GM12878 (cell line): ENCODE data around the gene ABCC9. TPM values are rescaled to one million over a fixed set of nuclear protein-coding genes. Genes with fewer than 3 reads are reported as not detected.

ENCODE experiments used
- ATAC-seq: fragments of 200-7000 bp; cut with Tn5 transposase; 3 replicates; pipeline ENCODE4 v1.9.1; 2020; ENCODE audit warnings: mild to moderate bottlenecking, moderate library complexity
- BruUV-seq: library from RNA; stranded (reverse); fragments of 400-500 nt; replicated peaks from 2 replicates; lab custom pipeline; 2021; lab: Mats Ljungman, UMichigan
- CTCF ChIA-PET: fragments of 300-600 bp; sonication (Branson Sonifier 250); formaldehyde crosslinking; extraction: SDS; loops from one replicate; lab custom pipeline; 2021; ENCODE audit warnings: inconsistent platforms; lab: Yijun Ruan, JAX
- POLR2A ChIA-PET: fragments of 350-600 bp; formaldehyde crosslinking; extraction: SDS; loops from one replicate; lab custom pipeline; 2021; ENCODE audit warnings: inconsistent platforms; lab: Charles Lee
- RAD21 ChIA-PET: fragments of 300-600 bp; sonication (Branson Sonifier 250); formaldehyde crosslinking; loops from one replicate; lab custom pipeline; 2023; ENCODE audit warnings: antibody characterized with exemption; ENCODE audit not compliant: unreplicated experiment; lab: Charles Lee
- SMC1A ChIA-PET: fragments of 300-600 bp; sonication (Branson Sonifier 250); formaldehyde crosslinking; loops from one replicate; lab custom pipeline; 2023; ENCODE audit not compliant: unreplicated experiment, uncharacterized antibody; lab: Charles Lee
- DNase-seq: peaks from one replicate; pipeline ENCODE4 v3.0.0-alpha.2; 2011; ENCODE audit warnings: low read depth, low spot score
- FAIRE-seq: peaks from 3 replicates; lab custom pipeline; 2011; peaks lifted over from hg19 to GRCh38; lab: Jason Lieb, UNC
- H2AFZ ChIP-seq: 2 replicates; pipeline ENCODE4 v1.6.0; 2011; ENCODE audit warnings: low read depth, low read length, control low read depth; ENCODE audit not compliant: control insufficient read depth
- H3K27ac ChIP-seq: 2 replicates; pipeline ENCODE4 v1.5.1; 2011; ENCODE audit warnings: control low read depth; ENCODE audit not compliant: control insufficient read depth, insufficient read depth
- H3K27me3 ChIP-seq, 2 experiments: replicated peaks in 1 of 2; 2 replicates each; pipeline versions ENCODE4 v1.6.0 to v1.6.1; 2011; ENCODE audit warnings: low read length in 1 of 2; ENCODE audit not compliant: control insufficient read depth in 2 of 2, insufficient read depth in 2 of 2
- H3K36me3 ChIP-seq, 2 experiments: 2 replicates each; pipeline ENCODE4 v1.5.1; 2011; ENCODE audit warnings: low read length in 1 of 2; ENCODE audit not compliant: control insufficient read depth in 2 of 2, insufficient read depth in 2 of 2
- H3K4me1 ChIP-seq: 2 replicates; pipeline ENCODE4 v1.6.1; 2011; ENCODE audit warnings: mild to moderate bottlenecking, low read length, moderate library complexity, mixed read lengths; ENCODE audit not compliant: control insufficient read depth, insufficient read depth
- H3K4me2 ChIP-seq: 2 replicates; pipeline ENCODE4 v1.6.0; 2011; ENCODE audit warnings: control low read depth; ENCODE audit not compliant: control insufficient read depth, insufficient read depth
- H3K4me3 ChIP-seq: fragments of 200-600 bp; sonication (generic); 2 replicates; pipeline ENCODE4 v1.5.1; 2016
- H3K79me2 ChIP-seq: 2 replicates; pipeline ENCODE4 v1.6.0; 2011; ENCODE audit warnings: low read length; ENCODE audit not compliant: control insufficient read depth, insufficient read depth
- H3K9ac ChIP-seq: 2 replicates; pipeline ENCODE4 v1.8.0; 2011; ENCODE audit warnings: low read length, control low read depth, mixed read lengths; ENCODE audit not compliant: control insufficient read depth, insufficient read depth
- H3K9me3 ChIP-seq: replicated peaks from 3 replicates; pipeline ENCODE4 v1.5.1; 2011; ENCODE audit warnings: mild to moderate bottlenecking, low read length; ENCODE audit not compliant: control insufficient read depth, insufficient read depth
- H4K20me1 ChIP-seq: 2 replicates; pipeline ENCODE4 v1.6.0; 2011; ENCODE audit not compliant: control insufficient read depth, insufficient read depth
- CEBPZ ChIP-seq: fragments of 150-350 bp; IDR thresholded peaks from 2 replicates; pipeline ENCODE4 v1.6.1; 2016; ENCODE audit warnings: low read depth, low read length
- ETV6 ChIP-seq, 2 experiments: fragments of 450-650 bp in 1 of 2; IDR thresholded peaks in 1 of 2; conservative IDR thresholded peaks in 1 of 2; 2 replicates each; pipeline ENCODE4 v1.6.1; 2014; ENCODE audit warnings: antibody characterized with exemption in 1 of 2, borderline replicate concordance in 1 of 2, low read depth in 1 of 2, mild to moderate bottlenecking in 1 of 2, moderate library complexity in 1 of 2
- HDAC2 ChIP-seq: fragments of 200-600 bp; sonication (generic); IDR thresholded peaks from 2 replicates; pipeline ENCODE4 v1.6.1; 2017
- NFYA ChIP-seq: IDR thresholded peaks from 2 replicates; pipeline ENCODE4 v1.6.1; 2011; ENCODE audit warnings: low read depth, mild to moderate bottlenecking, low read length, improper control_type of control experiment, borderline replicate concordance
- NR2C2 ChIP-seq: IDR thresholded peaks from 2 replicates; pipeline ENCODE4 v1.6.1; 2011; ENCODE audit warnings: borderline replicate concordance, low read depth; ENCODE audit not compliant: control insufficient read depth, insufficient read length
- PKNOX1 ChIP-seq: fragments of 450-650 bp; IDR thresholded peaks from 2 replicates; pipeline ENCODE4 v1.6.1; 2016; ENCODE audit warnings: mild to moderate bottlenecking
- RELA ChIP-seq: fragments of 450-650 bp; IDR thresholded peaks from 2 replicates; pipeline ENCODE4 v1.8.0; 2014; ENCODE audit warnings: borderline replicate concordance; ENCODE audit not compliant: partially characterized antibody
- SKIL ChIP-seq: fragments of 450-650 bp; IDR thresholded peaks from 2 replicates; pipeline ENCODE4 v1.6.1; 2017; ENCODE audit warnings: mild to moderate bottlenecking, low read depth, inconsistent platforms; ENCODE audit not compliant: poor library complexity, severe bottlenecking
- STAT3 ChIP-seq: IDR thresholded peaks from 2 replicates; pipeline ENCODE4 v1.6.1; 2011; ENCODE audit warnings: low read depth, low read length, improper control_type of control experiment
- TAF1 ChIP-seq: IDR thresholded peaks from 2 replicates; pipeline ENCODE4 v1.6.1; 2011; ENCODE audit warnings: mild to moderate bottlenecking, low read depth, low read length, borderline replicate concordance
- ZBED1 ChIP-seq: IDR thresholded peaks from 2 replicates; pipeline ENCODE4 v1.6.1; 2016; ENCODE audit warnings: borderline replicate concordance
- WGBS: methylation state at CpG from one replicate; pipeline ENCODE4 v1.1.6; 2016; ENCODE audit warnings: low lambda C conversion rate; ENCODE audit not compliant: insufficient replicate concordance, insufficient coverage; ENCODE audit errors: missing lambda C conversion rate; 5-methylcytosine and 5-hydroxymethylcytosine counted together
- in situ Hi-C: fragments of 300-500 bp; cut with MboI; formaldehyde crosslinking; loops from 9 replicates; pipeline ENCODE4 v1.14.3; 2018; ENCODE audit warnings: mixed read lengths
- intact Hi-C: fragments of 100-400 bp; cut with micrococcal nuclease; formaldehyde crosslinking; loops from one replicate; pipeline ENCODE4 v1.14.2; 2022; ENCODE audit not compliant: unreplicated experiment
- polyA plus RNA-seq, 11 experiments: library from polyadenylated mRNA; depleted of rRNA in 4 of 11; unstranded in 6 of 11; stranded (reverse) in 5 of 11; fragments of >200 nt; fragmentation: Nextera tagmentation in 4 of 11; fragmentation: Illumina TruSeq in 1 of 11; extraction: Ambion mirVana in 4 of 11; extraction: Trizol in 1 of 11; gene quantifications; 1 replicate in 1 of 11; 2 replicates in 10 of 11; pipeline versions ENCODE4 v1.2.1 to v1.2.3, GENCODE V29; 2011 to 2016; ENCODE audit warnings: inconsistent platforms in 2 of 11, missing spikeins in 2 of 11, low read depth in 1 of 11
- total RNA-seq, 4 experiments: library from RNA; depleted of rRNA in 3 of 4; stranded (reverse); fragments of >200 nt in 3 of 4; fragmentation: Illumina TruSeq in 1 of 4; extraction: Trizol in 1 of 4; gene quantifications; 2 replicates each; pipeline versions ENCODE4 v1.2.1 to v1.2.3, GENCODE V29; 2013 to 2021
- TF ChIP-seq, protein P1 (sequence below): IDR thresholded peaks from 2 replicates; pipeline ENCODE4 v1.6.1; 2011; ENCODE audit warnings: borderline replicate concordance, low read depth, mild to moderate bottlenecking, moderate library complexity, mixed read lengths, low read length; ENCODE audit not compliant: insufficient read depth; ENCODE audit errors: extremely low read length
- TF ChIP-seq, protein P2 (sequence below): fragments of 450-650 bp; formaldehyde crosslinking; IDR thresholded peaks from 2 replicates; pipeline ENCODE4 v1.4.0; 2022; ENCODE audit warnings: mild to moderate bottlenecking, moderate library complexity

ABCC9 gene
- total and polyA plus RNA-seq, 10 of the 15 experiments (the other 5 are each of a cell fraction or from before 2014, with no cell fraction given) = under 0.01 to 0.10 (median 0.04) TPM; not detected in 2

- Histone ChIP-seq H3K9ac (no peak overlapping the region), H3K27ac (no peak overlapping the region), H3K36me3 (no peaks in the 10 kb centered on the region), H3K4me2 (no peak overlapping the region), H3K27me3 (no peaks in the 10 kb centered on the region), H3K79me2 (no peaks in the 10 kb centered on the region), H3K4me1 (no peaks in the 10 kb centered on the region), H3K4me3 (no peak overlapping the region), H2AFZ (no peak overlapping the region), H4K20me1 (no peaks in the 10 kb centered on the region), H3K9me3 (no peaks in the 10 kb centered on the region)
- no TSS peak for BruUV-seq
- POLR2A ChIA-PET = no interaction called here
- FAIRE-seq = no peak
- no peak for ATAC-seq
- no peak for DNase-seq
- 3% methylated on average over 2 of the region's 2 CpGs for WGBS
- SMC1A ChIA-PET = no interaction called here
- intact Hi-C loops (no loop called here), in situ Hi-C loops (no loop called here)
- RAD21 ChIA-PET = no interaction called here
- CTCF ChIA-PET = no interaction called here
- TF ChIP-seq, protein P1, sequence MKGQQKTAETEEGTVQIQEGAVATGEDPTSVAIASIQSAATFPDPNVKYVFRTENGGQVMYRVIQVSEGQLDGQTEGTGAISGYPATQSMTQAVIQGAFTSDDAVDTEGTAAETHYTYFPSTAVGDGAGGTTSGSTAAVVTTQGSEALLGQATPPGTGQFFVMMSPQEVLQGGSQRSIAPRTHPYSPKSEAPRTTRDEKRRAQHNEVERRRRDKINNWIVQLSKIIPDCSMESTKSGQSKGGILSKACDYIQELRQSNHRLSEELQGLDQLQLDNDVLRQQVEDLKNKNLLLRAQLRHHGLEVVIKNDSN = no peak
- TF ChIP-seq PKNOX1 = no peak
- no peak for TF ChIP-seq CEBPZ
- no peak for TF ChIP-seq SKIL
- TF ChIP-seq ZBED1 = no peak
- TF ChIP-seq NR2C2 = no peak
- TF ChIP-seq, protein P2, sequence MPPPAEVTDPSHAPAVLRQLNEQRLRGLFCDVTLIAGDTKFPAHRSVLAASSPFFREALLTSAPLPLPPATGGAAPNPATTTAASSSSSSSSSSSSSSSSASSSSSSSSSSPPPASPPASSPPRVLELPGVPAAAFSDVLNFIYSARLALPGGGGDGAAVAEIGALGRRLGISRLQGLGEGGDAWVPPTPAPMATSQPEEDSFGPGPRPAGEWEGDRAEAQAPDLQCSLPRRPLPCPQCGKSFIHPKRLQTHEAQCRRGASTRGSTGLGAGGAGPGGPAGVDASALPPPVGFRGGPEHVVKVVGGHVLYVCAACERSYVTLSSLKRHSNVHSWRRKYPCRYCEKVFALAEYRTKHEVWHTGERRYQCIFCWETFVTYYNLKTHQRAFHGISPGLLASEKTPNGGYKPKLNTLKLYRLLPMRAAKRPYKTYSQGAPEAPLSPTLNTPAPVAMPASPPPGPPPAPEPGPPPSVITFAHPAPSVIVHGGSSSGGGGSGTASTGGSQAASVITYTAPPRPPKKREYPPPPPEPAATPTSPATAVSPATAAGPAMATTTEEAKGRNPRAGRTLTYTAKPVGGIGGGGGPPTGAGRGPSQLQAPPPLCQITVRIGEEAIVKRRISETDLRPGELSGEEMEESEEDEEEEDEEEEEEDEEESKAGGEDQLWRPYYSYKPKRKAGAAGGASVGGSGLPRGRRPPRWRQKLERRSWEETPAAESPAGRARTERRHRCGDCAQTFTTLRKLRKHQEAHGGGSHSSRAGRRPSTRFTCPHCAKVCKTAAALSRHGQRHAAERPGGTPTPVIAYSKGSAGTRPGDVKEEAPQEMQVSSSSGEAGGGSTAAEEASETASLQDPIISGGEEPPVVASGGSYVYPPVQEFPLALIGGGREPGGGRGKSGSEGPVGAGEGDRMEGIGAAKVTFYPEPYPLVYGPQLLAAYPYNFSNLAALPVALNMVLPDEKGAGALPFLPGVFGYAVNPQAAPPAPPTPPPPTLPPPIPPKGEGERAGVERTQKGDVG = no peak
- no peak for TF ChIP-seq RELA
- TF ChIP-seq STAT3 = no peak
- no peak for TF ChIP-seq NFYA
- no peak for TF ChIP-seq ETV6 (conservative IDR thresholded peaks at IDR 0.05 in 1 of 2, IDR thresholded peaks at IDR 0.05 in 1 of 2; ENCODE audit: borderline replicate concordance in 1 of 2, low read depth in 1 of 2)
- no peak for TF ChIP-seq TAF1
- TF ChIP-seq HDAC2 = no peak
Observed at GRCh38 chr12:21895651-21896050, 45.6 kb downstream of the ABCC9 start.
